Panc1 (cell line): ENCODE data around the gene WDR74. TPM values are rescaled to one million over a fixed set of nuclear protein-coding genes. Genes with fewer than 3 reads are reported as not detected.

Experiments used
- ATAC-seq: fragments of 200-7000 bp; cut with Tn5 transposase; 2 replicates; pipeline ENCODE4 v1.9.1; 2020; ENCODE audit warnings: mild to moderate bottlenecking, moderate library complexity
- BruUV-seq: library from RNA; stranded (reverse); fragments of 400-500 nt; replicated peaks from 2 replicates; lab custom pipeline; 2021; lab: Mats Ljungman, UMichigan
- CTCF ChIA-PET: fragments of 300-600 bp; sonication (Branson Sonifier 250); formaldehyde crosslinking; loops from one replicate; lab custom pipeline; 2022; ENCODE audit warnings: antibody characterized with exemption; lab: Charles Lee
- POLR2A ChIA-PET: fragments of 300-600 bp; sonication (Branson Sonifier 250); formaldehyde crosslinking; loops from one replicate; lab custom pipeline; 2022; ENCODE audit warnings: antibody characterized with exemption; lab: Charles Lee
- DNase-seq: peaks from one replicate; pipeline ENCODE4 v3.0.0-alpha.2; 2010; ENCODE audit warnings: low read depth, low spot score
- H3K27ac ChIP-seq: 2 replicates; pipeline ENCODE4 v1.5.1; 2011; ENCODE audit warnings: mild to moderate bottlenecking, low read length, inconsistent platforms
- H3K27me3 ChIP-seq: fragments of 200-500 bp; sonication (Bioruptor generic); 2 replicates; pipeline ENCODE4 v1.6.0; 2014; ENCODE audit warnings: low read length, inconsistent platforms; ENCODE audit not compliant: control insufficient read depth, insufficient read depth
- H3K36me3 ChIP-seq: fragments of 200-500 bp; sonication (Bioruptor generic); 2 replicates; pipeline ENCODE4 v1.5.1; 2014; ENCODE audit warnings: inconsistent platforms, mild to moderate bottlenecking, low read length, moderate library complexity; ENCODE audit not compliant: control insufficient read depth, insufficient read depth
- H3K4me1 ChIP-seq: 2 replicates; pipeline ENCODE4 v1.5.1; 2011; ENCODE audit warnings: inconsistent platforms, mild to moderate bottlenecking, low read length, moderate library complexity; ENCODE audit not compliant: control insufficient read depth, insufficient read depth
- H3K4me3 ChIP-seq, 2 experiments: 2 replicates each; pipeline ENCODE4 v1.5.1; 2011 to 2012; ENCODE audit warnings: low read depth in 2 of 2, low read length in 2 of 2, mild to moderate bottlenecking in 2 of 2, inconsistent platforms in 1 of 2, moderate library complexity in 1 of 2
- H3K9me3 ChIP-seq: fragments of 200-500 bp; sonication (Bioruptor generic); 2 replicates; pipeline ENCODE4 v1.5.1; 2014; ENCODE audit warnings: low read depth, mild to moderate bottlenecking, inconsistent platforms, low read length, moderate library complexity; ENCODE audit not compliant: control insufficient read depth, insufficient read depth
- CTCF ChIP-seq: fragments of 450-650 bp; IDR thresholded peaks from 2 replicates; pipeline ENCODE4 v1.5.1; 2017; ENCODE audit warnings: mild to moderate bottlenecking
- POLR2AphosphoS5 ChIP-seq: IDR thresholded peaks from 2 replicates; pipeline ENCODE4 v1.6.1; 2012; ENCODE audit warnings: mild to moderate bottlenecking, low read depth, low read length, moderate library complexity
- SIN3A ChIP-seq: IDR thresholded peaks from 2 replicates; pipeline ENCODE4 v1.6.1; 2012; ENCODE audit warnings: low read depth, mild to moderate bottlenecking, low read length, moderate library complexity, borderline replicate concordance; ENCODE audit not compliant: insufficient read depth
- TCF7L2 ChIP-seq: IDR thresholded peaks from 2 replicates; pipeline ENCODE4 v1.6.1; 2011; ENCODE audit warnings: mild to moderate bottlenecking, low read depth, low read length, inconsistent platforms
- in situ Hi-C: cut with HindIII; loops from 2 replicates; pipeline ENCODE4 v1.10.0; 2016; ENCODE audit warnings: low sequenced_read_pairs, low pct_unique_long_range_greater_than_20kb
- intact Hi-C: fragments of 100-400 bp; cut with micrococcal nuclease; formaldehyde crosslinking; loops from one replicate; pipeline ENCODE4 v1.10.0; 2022; ENCODE audit not compliant: unreplicated experiment
- total RNA-seq: library from RNA; stranded (reverse); gene quantifications from one replicate; pipeline ENCODE4 v1.2.1, GENCODE V29; 2021; ENCODE audit not compliant: unreplicated experiment
- TF ChIP-seq, protein P1 (sequence below), 2 experiments: IDR thresholded peaks; 2 replicates each; pipeline ENCODE4 v1.6.1; 2011 to 2012; ENCODE audit warnings: low read depth in 2 of 2, control low read depth in 1 of 2, low read length in 1 of 2, mild to moderate bottlenecking in 1 of 2, moderate library complexity in 1 of 2; ENCODE audit not compliant: insufficient read depth in 1 of 2

The WDR74 gene
- total RNA-seq, 1 experiment from 2014 or later = 62.9 TPM

- Histone ChIP-seq H3K27me3 (no peaks in the 10 kb centered on the region), H3K9me3 (no peaks in the 10 kb centered on the region), H3K4me3 (no peak overlapping the region), H3K27ac (no peak overlapping the region), H3K36me3 (peaks cover 2% of the 10 kb centered on the region; the same call in 1 of the 2 replicates), H3K4me1 (peaks cover 13% of the 10 kb centered on the region)
- in situ Hi-C loops = no loop called here
- CTCF ChIA-PET = interaction anchor here (0.5 kb wide), 1 partner anchor 10 kb away, joined by 4 read pairs; no protein-coding TSS in a partner anchor
- intact Hi-C loops = no loop called here
- no peak for TF ChIP-seq CTCF
- TF ChIP-seq, protein P1, sequence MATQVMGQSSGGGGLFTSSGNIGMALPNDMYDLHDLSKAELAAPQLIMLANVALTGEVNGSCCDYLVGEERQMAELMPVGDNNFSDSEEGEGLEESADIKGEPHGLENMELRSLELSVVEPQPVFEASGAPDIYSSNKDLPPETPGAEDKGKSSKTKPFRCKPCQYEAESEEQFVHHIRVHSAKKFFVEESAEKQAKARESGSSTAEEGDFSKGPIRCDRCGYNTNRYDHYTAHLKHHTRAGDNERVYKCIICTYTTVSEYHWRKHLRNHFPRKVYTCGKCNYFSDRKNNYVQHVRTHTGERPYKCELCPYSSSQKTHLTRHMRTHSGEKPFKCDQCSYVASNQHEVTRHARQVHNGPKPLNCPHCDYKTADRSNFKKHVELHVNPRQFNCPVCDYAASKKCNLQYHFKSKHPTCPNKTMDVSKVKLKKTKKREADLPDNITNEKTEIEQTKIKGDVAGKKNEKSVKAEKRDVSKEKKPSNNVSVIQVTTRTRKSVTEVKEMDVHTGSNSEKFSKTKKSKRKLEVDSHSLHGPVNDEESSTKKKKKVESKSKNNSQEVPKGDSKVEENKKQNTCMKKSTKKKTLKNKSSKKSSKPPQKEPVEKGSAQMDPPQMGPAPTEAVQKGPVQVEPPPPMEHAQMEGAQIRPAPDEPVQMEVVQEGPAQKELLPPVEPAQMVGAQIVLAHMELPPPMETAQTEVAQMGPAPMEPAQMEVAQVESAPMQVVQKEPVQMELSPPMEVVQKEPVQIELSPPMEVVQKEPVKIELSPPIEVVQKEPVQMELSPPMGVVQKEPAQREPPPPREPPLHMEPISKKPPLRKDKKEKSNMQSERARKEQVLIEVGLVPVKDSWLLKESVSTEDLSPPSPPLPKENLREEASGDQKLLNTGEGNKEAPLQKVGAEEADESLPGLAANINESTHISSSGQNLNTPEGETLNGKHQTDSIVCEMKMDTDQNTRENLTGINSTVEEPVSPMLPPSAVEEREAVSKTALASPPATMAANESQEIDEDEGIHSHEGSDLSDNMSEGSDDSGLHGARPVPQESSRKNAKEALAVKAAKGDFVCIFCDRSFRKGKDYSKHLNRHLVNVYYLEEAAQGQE (IDR thresholded peaks at IDR 0.05; ENCODE audit: insufficient read depth in 1 of 2, low read depth in 2 of 2, low read length in 1 of 2) = no peak
- POLR2A ChIA-PET = interaction anchor here (0.7 kb wide), 1 partner anchor 13 kb away, joined by 5 read pairs; no protein-coding TSS in a partner anchor
- ATAC-seq = no peak
- no peak for DNase-seq
- no TSS peak for BruUV-seq
Measured at GRCh38 chr11:62875698-62876478, 36.5 kb upstream of the WDR74 start.

DNA sequence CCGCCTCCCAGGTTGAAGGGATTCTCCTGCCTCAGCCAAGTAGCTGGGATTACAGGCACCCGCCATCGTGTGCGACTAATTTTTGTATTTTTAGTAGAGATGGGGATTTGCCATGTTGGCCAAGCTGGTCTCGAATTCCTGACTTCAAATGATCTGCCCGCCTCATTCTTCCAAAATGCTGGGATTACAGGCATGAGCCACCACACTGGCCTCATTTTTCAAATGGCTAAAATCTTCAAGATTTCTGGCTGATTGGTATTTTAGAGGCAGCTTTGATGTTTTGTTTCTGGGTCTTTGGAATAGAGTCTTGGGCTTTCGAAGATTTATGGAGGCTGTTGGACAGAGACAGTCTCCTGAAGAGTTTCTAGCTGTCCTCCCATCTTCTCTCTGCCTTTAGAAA, 35.5 kb upstream of the WDR74 start:
- Histone ChIP-seq H3K4me1 (peaks cover 8% of the 10 kb centered on the region), H3K27me3 (no peaks in the 10 kb centered on the region), H3K4me3 (no peak overlapping the region), H3K27ac (no peak overlapping the region), H3K36me3 (peaks cover 2% of the 10 kb centered on the region; the same call in 1 of the 2 replicates), H3K9me3 (no peaks in the 10 kb centered on the region)
- no peak for ATAC-seq
- CTCF ChIA-PET = no interaction called here
- POLR2A ChIA-PET = interaction anchor here (0.6 kb wide), 1 partner anchor 106 kb away, joined by 4 read pairs; no protein-coding TSS in a partner anchor
- in situ Hi-C loops = no loop called here
- DNase-seq = no peak
- TF ChIP-seq SIN3A (no peak), POLR2AphosphoS5 (no peak), CTCF (no peak), TCF7L2 (no peak)
- TF ChIP-seq, protein P1 (IDR thresholded peaks at IDR 0.05; ENCODE audit: insufficient read depth in 1 of 2, low read depth in 2 of 2, low read length in 1 of 2) = no peak
- BruUV-seq = no TSS peak
- intact Hi-C loops = no loop called here
